HL-60 (cell line): ENCODE data around the gene PCOLCE2.

Experiments
- POLR2AphosphoS5 ChIP-seq: IDR thresholded peaks from 2 replicates; pipeline ENCODE4 v1.6.1; 2012; ENCODE audit warnings: low read depth
- SPI1 ChIP-seq: IDR thresholded peaks from 2 replicates; pipeline ENCODE4 v1.6.1; 2012; ENCODE audit warnings: low read depth, mild to moderate bottlenecking, borderline replicate concordance
- TF ChIP-seq, protein P1 (sequence below): IDR thresholded peaks from one replicate; pipeline ENCODE4 v1.5.1; 2011; ENCODE audit warnings: low read length, control low read depth, inconsistent platforms; ENCODE audit not compliant: insufficient read depth
- TF ChIP-seq, protein P2 (sequence below): IDR thresholded peaks from 2 replicates; pipeline ENCODE4 v1.6.1; 2012; ENCODE audit warnings: low read depth; ENCODE audit not compliant: insufficient replicate concordance

- TF ChIP-seq POLR2AphosphoS5, result no peak
- TF ChIP-seq, protein P1, sequence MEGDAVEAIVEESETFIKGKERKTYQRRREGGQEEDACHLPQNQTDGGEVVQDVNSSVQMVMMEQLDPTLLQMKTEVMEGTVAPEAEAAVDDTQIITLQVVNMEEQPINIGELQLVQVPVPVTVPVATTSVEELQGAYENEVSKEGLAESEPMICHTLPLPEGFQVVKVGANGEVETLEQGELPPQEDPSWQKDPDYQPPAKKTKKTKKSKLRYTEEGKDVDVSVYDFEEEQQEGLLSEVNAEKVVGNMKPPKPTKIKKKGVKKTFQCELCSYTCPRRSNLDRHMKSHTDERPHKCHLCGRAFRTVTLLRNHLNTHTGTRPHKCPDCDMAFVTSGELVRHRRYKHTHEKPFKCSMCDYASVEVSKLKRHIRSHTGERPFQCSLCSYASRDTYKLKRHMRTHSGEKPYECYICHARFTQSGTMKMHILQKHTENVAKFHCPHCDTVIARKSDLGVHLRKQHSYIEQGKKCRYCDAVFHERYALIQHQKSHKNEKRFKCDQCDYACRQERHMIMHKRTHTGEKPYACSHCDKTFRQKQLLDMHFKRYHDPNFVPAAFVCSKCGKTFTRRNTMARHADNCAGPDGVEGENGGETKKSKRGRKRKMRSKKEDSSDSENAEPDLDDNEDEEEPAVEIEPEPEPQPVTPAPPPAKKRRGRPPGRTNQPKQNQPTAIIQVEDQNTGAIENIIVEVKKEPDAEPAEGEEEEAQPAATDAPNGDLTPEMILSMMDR, result no peak
- TF ChIP-seq SPI1, result no peak
- TF ChIP-seq, protein P2, sequence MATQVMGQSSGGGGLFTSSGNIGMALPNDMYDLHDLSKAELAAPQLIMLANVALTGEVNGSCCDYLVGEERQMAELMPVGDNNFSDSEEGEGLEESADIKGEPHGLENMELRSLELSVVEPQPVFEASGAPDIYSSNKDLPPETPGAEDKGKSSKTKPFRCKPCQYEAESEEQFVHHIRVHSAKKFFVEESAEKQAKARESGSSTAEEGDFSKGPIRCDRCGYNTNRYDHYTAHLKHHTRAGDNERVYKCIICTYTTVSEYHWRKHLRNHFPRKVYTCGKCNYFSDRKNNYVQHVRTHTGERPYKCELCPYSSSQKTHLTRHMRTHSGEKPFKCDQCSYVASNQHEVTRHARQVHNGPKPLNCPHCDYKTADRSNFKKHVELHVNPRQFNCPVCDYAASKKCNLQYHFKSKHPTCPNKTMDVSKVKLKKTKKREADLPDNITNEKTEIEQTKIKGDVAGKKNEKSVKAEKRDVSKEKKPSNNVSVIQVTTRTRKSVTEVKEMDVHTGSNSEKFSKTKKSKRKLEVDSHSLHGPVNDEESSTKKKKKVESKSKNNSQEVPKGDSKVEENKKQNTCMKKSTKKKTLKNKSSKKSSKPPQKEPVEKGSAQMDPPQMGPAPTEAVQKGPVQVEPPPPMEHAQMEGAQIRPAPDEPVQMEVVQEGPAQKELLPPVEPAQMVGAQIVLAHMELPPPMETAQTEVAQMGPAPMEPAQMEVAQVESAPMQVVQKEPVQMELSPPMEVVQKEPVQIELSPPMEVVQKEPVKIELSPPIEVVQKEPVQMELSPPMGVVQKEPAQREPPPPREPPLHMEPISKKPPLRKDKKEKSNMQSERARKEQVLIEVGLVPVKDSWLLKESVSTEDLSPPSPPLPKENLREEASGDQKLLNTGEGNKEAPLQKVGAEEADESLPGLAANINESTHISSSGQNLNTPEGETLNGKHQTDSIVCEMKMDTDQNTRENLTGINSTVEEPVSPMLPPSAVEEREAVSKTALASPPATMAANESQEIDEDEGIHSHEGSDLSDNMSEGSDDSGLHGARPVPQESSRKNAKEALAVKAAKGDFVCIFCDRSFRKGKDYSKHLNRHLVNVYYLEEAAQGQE, result no peak
These were observed 1.7 kb upstream of the PCOLCE2 start for GRCh38 chr3:142890592-142890991.
